Osteoblast (primary cell): ENCODE results near the gene EAF1. TPM values are rescaled to one million over a fixed set of nuclear protein-coding genes. Genes with fewer than 3 reads are reported as not detected.
"Not testable (repeated sequence)": the region's sequence is repeated elsewhere in the genome, so short reads cannot be mapped to it uniquely, and the experiment has no call there.

Source experiments
- DNase-seq: peaks from one replicate; pipeline ENCODE4 v3.0.0; 2011; ENCODE audit warnings: low spot score, mixed read lengths; ENCODE audit not compliant: insufficient read length; ENCODE audit errors: missing footprints
- H2AFZ ChIP-seq: 2 replicates; pipeline ENCODE4 v1.6.0; 2011; ENCODE audit warnings: mild to moderate bottlenecking, low read length
- H3K27ac ChIP-seq: 2 replicates; pipeline ENCODE4 v1.5.1; 2011; ENCODE audit warnings: mild to moderate bottlenecking, low read depth, low read length, moderate library complexity
- H3K27me3 ChIP-seq: 2 replicates; pipeline ENCODE4 v1.6.0; 2012; ENCODE audit warnings: mild to moderate bottlenecking, control low read depth, inconsistent platforms, low read length, moderate library complexity; ENCODE audit not compliant: insufficient read depth
- H3K36me3 ChIP-seq: 2 replicates; pipeline ENCODE4 v1.5.1; 2011; ENCODE audit warnings: mild to moderate bottlenecking, low read length, control low read depth, moderate library complexity; ENCODE audit not compliant: insufficient read depth
- H3K4me1 ChIP-seq: 2 replicates; pipeline ENCODE4 v1.5.1; 2011; ENCODE audit warnings: mild to moderate bottlenecking, low read length, control low read depth, moderate library complexity; ENCODE audit not compliant: insufficient read depth
- H3K4me2 ChIP-seq: 2 replicates; pipeline ENCODE4 v1.6.0; 2011; ENCODE audit warnings: mild to moderate bottlenecking, low read length; ENCODE audit not compliant: insufficient read depth
- H3K4me3 ChIP-seq: fragments of 200-600 bp; sonication (generic); 3 replicates; pipeline ENCODE4 v1.5.1; 2012; ENCODE audit warnings: mild to moderate bottlenecking, low read length, inconsistent platforms; ENCODE audit not compliant: insufficient read depth
- H3K79me2 ChIP-seq: 2 replicates; pipeline ENCODE4 v1.6.0; 2012; ENCODE audit warnings: mild to moderate bottlenecking, low read length, control low read depth, inconsistent platforms; ENCODE audit not compliant: insufficient read depth
- H3K9me3 ChIP-seq: 2 replicates; pipeline ENCODE4 v1.5.1; 2011; ENCODE audit warnings: low read depth, low read length, control low read depth
- H4K20me1 ChIP-seq: 2 replicates; pipeline ENCODE4 v1.6.0; 2012; ENCODE audit warnings: mild to moderate bottlenecking, low read length, control low read depth; ENCODE audit not compliant: insufficient read depth
- total RNA-seq: library from RNA; depleted of rRNA; stranded (reverse); fragments of >200 nt; gene quantifications from 2 replicates; pipeline ENCODE4 v1.2.3, GENCODE V29; 2012
- TF ChIP-seq, protein P1 (sequence below): IDR thresholded peaks from 2 replicates; pipeline ENCODE4 v1.5.1; 2011; ENCODE audit warnings: mild to moderate bottlenecking, low read depth, low read length, moderate library complexity; ENCODE audit errors: extremely low read depth

Gene EAF1
- total RNA-seq, 1 donor = 29.0 TPM

DNA sequence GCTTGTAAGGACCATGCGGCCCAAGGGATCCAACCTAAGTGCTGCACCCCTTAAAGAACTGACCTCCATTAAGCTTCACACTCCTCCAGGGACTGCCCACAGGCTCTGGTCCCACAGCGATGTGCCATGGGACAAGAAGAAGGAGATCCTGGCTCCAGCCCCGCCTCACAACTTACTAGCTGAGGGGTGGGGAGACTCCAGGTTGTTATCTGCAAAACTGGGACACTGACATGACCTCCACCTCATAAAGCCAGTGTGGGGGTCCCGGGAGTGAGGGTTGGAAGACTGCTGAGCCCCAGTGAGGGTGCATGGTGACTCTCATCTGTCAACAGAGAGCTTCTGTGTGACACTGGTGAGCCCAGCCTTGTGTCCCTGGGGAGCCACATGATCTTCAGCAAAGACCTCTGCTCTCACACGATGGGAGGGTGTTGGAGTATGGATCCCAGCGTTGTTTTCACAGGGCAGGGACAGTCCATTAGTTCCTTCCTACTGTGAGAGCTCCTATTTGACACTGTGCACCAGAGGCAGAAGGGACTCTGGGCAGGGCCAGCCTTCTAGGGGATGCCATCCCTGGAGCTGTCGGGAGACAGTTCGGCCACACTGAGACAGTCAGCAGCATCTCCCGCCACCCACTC, 26.7 kb downstream of the EAF1 start:
- H4K20me1 ChIP-seq = no peaks in the 10 kb centered on the region
- TF ChIP-seq, protein P1, sequence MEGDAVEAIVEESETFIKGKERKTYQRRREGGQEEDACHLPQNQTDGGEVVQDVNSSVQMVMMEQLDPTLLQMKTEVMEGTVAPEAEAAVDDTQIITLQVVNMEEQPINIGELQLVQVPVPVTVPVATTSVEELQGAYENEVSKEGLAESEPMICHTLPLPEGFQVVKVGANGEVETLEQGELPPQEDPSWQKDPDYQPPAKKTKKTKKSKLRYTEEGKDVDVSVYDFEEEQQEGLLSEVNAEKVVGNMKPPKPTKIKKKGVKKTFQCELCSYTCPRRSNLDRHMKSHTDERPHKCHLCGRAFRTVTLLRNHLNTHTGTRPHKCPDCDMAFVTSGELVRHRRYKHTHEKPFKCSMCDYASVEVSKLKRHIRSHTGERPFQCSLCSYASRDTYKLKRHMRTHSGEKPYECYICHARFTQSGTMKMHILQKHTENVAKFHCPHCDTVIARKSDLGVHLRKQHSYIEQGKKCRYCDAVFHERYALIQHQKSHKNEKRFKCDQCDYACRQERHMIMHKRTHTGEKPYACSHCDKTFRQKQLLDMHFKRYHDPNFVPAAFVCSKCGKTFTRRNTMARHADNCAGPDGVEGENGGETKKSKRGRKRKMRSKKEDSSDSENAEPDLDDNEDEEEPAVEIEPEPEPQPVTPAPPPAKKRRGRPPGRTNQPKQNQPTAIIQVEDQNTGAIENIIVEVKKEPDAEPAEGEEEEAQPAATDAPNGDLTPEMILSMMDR = no peak
- H3K4me3 ChIP-seq = no peak overlapping the region
- no peak overlapping the region for H3K27ac ChIP-seq
- no peaks in the 10 kb centered on the region for H3K79me2 ChIP-seq
- no peak overlapping the region for H2AFZ ChIP-seq
- no peaks in the 10 kb centered on the region for H3K36me3 ChIP-seq
- H3K9me3 ChIP-seq = no peaks in the 10 kb centered on the region
- DNase-seq = no peak
- no peak overlapping the region for H3K4me2 ChIP-seq
- H3K4me1 ChIP-seq = no peaks in the 10 kb centered on the region
- H3K27me3 ChIP-seq = no peaks in the 10 kb centered on the region

DNA sequence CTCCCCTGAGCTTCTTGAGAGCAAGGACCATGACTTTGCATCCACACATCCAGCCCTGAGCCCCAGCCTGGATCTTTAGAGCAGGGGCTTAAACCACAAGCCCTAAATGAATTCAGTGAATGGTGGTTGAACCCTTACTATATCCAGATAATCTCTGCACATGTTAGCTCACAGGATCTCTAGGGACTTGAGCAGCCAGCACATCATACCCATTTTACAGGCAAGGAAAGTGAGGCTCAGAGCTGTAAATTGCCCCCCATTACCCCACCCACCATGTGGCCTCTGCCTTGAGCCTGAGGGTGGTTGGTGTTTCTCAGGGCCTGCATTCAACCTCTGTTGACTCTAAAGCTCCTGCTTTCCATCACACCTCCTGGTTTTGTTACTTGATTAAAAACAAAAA, 27.6 kb downstream of the EAF1 start:
- no peak for DNase-seq
- Histone ChIP-seq H4K20me1 (no peaks in the 10 kb centered on the region), H3K4me2 (no peak overlapping the region), H3K4me3 (no peak overlapping the region), H3K27me3 (no peaks in the 10 kb centered on the region), H3K27ac (no peak overlapping the region), H3K9me3 (no peaks in the 10 kb centered on the region), H3K4me1 (no peaks in the 10 kb centered on the region), H3K79me2 (no peaks in the 10 kb centered on the region), H2AFZ (no peak overlapping the region), H3K36me3 (no peaks in the 10 kb centered on the region)
- TF ChIP-seq, protein P1 = no peak

DNA sequence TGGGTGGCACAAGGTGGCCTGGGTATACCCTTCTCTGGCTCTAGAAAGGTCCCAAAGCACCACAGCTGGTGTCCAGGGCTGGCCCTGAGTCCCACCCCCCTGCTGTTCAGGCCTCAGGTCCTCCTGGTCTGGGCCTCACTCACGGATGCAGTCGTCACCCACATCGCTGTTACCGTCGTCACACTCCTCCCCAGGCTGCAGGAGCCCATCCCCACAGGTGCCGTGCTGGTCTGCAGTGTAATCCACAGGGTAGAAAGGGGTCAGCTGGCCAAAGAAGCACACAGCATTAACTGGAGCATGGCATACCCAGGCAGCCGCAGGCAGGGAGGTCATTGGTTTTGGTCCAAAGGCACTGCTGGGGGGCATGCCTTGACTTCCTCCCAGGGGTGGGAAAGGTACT, 28.4 kb downstream of the EAF1 start:
- TF ChIP-seq, protein P1 = no peak
- no peaks in the 10 kb centered on the region for H4K20me1 ChIP-seq
- DNase-seq = no peak
- no peaks in the 10 kb centered on the region for H3K27me3 ChIP-seq
- H3K9me3 ChIP-seq = no peaks in the 10 kb centered on the region
- no peak overlapping the region for H3K27ac ChIP-seq
- H3K4me3 ChIP-seq = no peak overlapping the region
- H3K36me3 ChIP-seq = no peaks in the 10 kb centered on the region
- no peaks in the 10 kb centered on the region for H3K79me2 ChIP-seq
- H3K4me2 ChIP-seq = no peak overlapping the region
- no peaks in the 10 kb centered on the region for H3K4me1 ChIP-seq
- H2AFZ ChIP-seq = no peak overlapping the region

DNA sequence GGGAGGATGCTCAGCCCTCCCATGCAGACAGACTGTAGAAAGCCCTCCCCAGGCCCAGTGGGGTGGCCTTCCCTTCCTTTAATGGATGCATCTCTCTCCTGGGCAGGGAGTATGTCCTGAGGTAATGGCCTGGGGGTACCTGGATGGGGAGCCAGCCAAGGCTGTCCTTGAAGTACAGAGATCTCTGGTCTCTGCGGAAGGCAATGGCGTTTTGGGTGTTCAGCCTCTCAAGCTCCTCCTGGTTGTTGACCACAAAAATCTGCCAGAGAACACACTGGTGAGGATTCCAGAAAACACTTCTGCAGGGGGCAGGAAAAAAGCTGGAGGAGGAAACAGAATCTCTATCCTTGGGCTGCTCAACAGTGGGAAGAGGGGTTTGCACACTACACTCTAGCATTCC, 28.9 kb downstream of the EAF1 start:
- no peaks in the 10 kb centered on the region for H3K9me3 ChIP-seq
- H3K4me2 ChIP-seq = no peak overlapping the region
- TF ChIP-seq, protein P1 = no peak
- no peaks in the 10 kb centered on the region for H3K27me3 ChIP-seq
- no peaks in the 10 kb centered on the region for H3K4me1 ChIP-seq
- H3K27ac ChIP-seq = no peak overlapping the region
- no peak overlapping the region for H2AFZ ChIP-seq
- no peaks in the 10 kb centered on the region for H4K20me1 ChIP-seq
- no peaks in the 10 kb centered on the region for H3K79me2 ChIP-seq
- DNase-seq = peak; percentile 56
- no peak overlapping the region for H3K4me3 ChIP-seq
- no peaks in the 10 kb centered on the region for H3K36me3 ChIP-seq

DNA sequence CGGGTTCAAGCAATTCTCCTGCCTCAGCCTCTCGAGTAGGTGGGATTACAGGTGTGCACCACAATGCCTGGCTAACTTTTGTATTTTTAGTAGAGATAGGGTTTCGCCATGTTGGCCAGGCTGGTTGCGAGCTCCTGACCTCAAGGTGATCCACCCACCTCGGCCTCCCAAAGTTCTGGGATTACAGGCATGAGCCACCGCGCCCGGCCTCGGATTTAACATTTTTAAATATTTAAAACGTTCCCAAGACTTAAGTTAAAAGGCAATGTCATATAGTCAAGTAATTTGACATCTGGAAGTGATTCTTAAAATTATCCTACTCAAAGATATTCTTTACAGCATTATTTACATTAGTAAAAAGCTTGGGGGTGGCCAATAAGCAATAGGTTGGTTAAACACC, 29.5 kb downstream of the EAF1 start:
- not testable (repeated sequence) for H3K27ac ChIP-seq, H3K4me3 ChIP-seq, H3K36me3 ChIP-seq, H3K27me3 ChIP-seq, DNase-seq, H3K4me1 ChIP-seq, H2AFZ ChIP-seq, H3K9me3 ChIP-seq, H4K20me1 ChIP-seq, H3K4me2 ChIP-seq, H3K79me2 ChIP-seq
